ENCODE data around the gene TIMM17B. TPM values are rescaled to one million over a fixed set of nuclear protein-coding genes. Genes with fewer than 3 reads are reported as not detected.
A peak's percentile ranks its signal among the peaks of the same experiment; 100 is the strongest.

The TIMM17B gene
- total RNA-seq, 1 donor from 2014 or later: 48.7 TPM

GRCh38 chrX:48896611-48897011 lies 957 bp downstream of the TIMM17B start:
- H3K9me3 ChIP-seq (ENCODE audit: low read depth): no peaks in the 10 kb centered on the region
- H3K4me1 Mint-ChIP-seq: peaks cover 19% of the 10 kb centered on the region
- peak overlapping the region; percentile 80 for H3K4me3 ChIP-seq
- peaks cover 22% of the 10 kb centered on the region for H4K20me1 ChIP-seq (ENCODE audit: low read depth)
- H3K27me3 ChIP-seq: no peaks in the 10 kb centered on the region
- H3K9ac ChIP-seq: no peak overlapping the region
- H3K4me1 ChIP-seq: no peaks in the 10 kb centered on the region
- H2AFZ ChIP-seq (replicated peaks): no peak overlapping the region
- peak overlapping the region; percentile 91 for H3K4me3 Mint-ChIP-seq
- H3F3A ChIP-seq (ENCODE audit: low read depth): peaks cover 7% of the 10 kb centered on the region
- peaks cover 44% of the 10 kb centered on the region for H3K79me2 ChIP-seq (ENCODE audit: low read depth)
- H3K4me2 ChIP-seq: peak overlapping the region; percentile 90
- H3K27ac Mint-ChIP-seq: peak overlapping the region; percentile 53
- peaks cover 12% of the 10 kb centered on the region for H3K9me3 Mint-ChIP-seq
- H3K36me3 ChIP-seq: no peaks in the 10 kb centered on the region
- DNase-seq (ENCODE audit: low spot score): peak; percentile 13
- TF ChIP-seq EZH2 (IDR thresholded peaks at IDR 0.05) (no peak), EZH2phosphoT487 (IDR thresholded peaks at IDR 0.05) (no peak), CTCF (IDR thresholded peaks at IDR 0.05) (no peak)
- peaks cover 6% of the 10 kb centered on the region for H3K36me3 Mint-ChIP-seq
- H3K27me3 Mint-ChIP-seq (ENCODE audit: insufficient read depth, low read depth): peaks cover 8% of the 10 kb centered on the region
- no peak overlapping the region for H3K27ac ChIP-seq

- Histone ChIP-seq H3K27me3 (no peaks in the 10 kb centered on the region), H3K4me2 (no peak overlapping the region), H3K4me3 (no peak overlapping the region), H3K4me1 (no peaks in the 10 kb centered on the region), H3K36me3 (no peaks in the 10 kb centered on the region), H4K20me1 (ENCODE audit: low read depth) (peaks cover 22% of the 10 kb centered on the region), H3K27ac (no peak overlapping the region), H3K9me3 (ENCODE audit: low read depth) (no peaks in the 10 kb centered on the region), H3K9ac (no peak overlapping the region), H3F3A (ENCODE audit: low read depth) (peaks cover 22% of the 10 kb centered on the region), H2AFZ (replicated peaks) (no peak overlapping the region), H3K79me2 (ENCODE audit: low read depth) (peaks cover 43% of the 10 kb centered on the region)
- TF ChIP-seq EZH2 (IDR thresholded peaks at IDR 0.05) (no peak), CTCF (IDR thresholded peaks at IDR 0.05) (no peak), EZH2phosphoT487 (IDR thresholded peaks at IDR 0.05) (no peak)
- H3K4me1 Mint-ChIP-seq: peaks cover 19% of the 10 kb centered on the region
- H3K27ac Mint-ChIP-seq: no peak overlapping the region
- H3K27me3 Mint-ChIP-seq (ENCODE audit: insufficient read depth, low read depth): peaks cover 8% of the 10 kb centered on the region
- peaks cover 14% of the 10 kb centered on the region for H3K9me3 Mint-ChIP-seq
- no peak for DNase-seq (ENCODE audit: low spot score)
- no peak overlapping the region for H3K4me3 Mint-ChIP-seq
- peaks cover 3% of the 10 kb centered on the region for H3K36me3 Mint-ChIP-seq
These were observed 2.7 kb downstream of the TIMM17B start for GRCh38 chrX:48894891-48895290.

GRCh38 chrX:48893556-48894348 lies 3.8 kb downstream of the TIMM17B start:
- Histone ChIP-seq H3F3A (ENCODE audit: low read depth) (peaks cover 22% of the 10 kb centered on the region), H3K4me3 (no peak overlapping the region), H3K9ac (no peak overlapping the region), H3K27me3 (no peaks in the 10 kb centered on the region), H3K27ac (no peak overlapping the region), H3K79me2 (ENCODE audit: low read depth) (peaks cover 32% of the 10 kb centered on the region), H2AFZ (replicated peaks) (no peak overlapping the region), H3K4me2 (no peak overlapping the region), H4K20me1 (ENCODE audit: low read depth) (peaks cover 22% of the 10 kb centered on the region), H3K4me1 (no peaks in the 10 kb centered on the region), H3K36me3 (no peaks in the 10 kb centered on the region), H3K9me3 (ENCODE audit: low read depth) (no peaks in the 10 kb centered on the region)
- Mint-ChIP-seq H3K9me3 (peaks cover 14% of the 10 kb centered on the region), H3K27ac (no peak overlapping the region), H3K27me3 (ENCODE audit: insufficient read depth, low read depth) (peaks cover 7% of the 10 kb centered on the region), H3K4me3 (no peak overlapping the region), H3K4me1 (peaks cover 19% of the 10 kb centered on the region), H3K36me3 (peaks cover 3% of the 10 kb centered on the region)
- TF ChIP-seq EZH2phosphoT487 (IDR thresholded peaks at IDR 0.05) (no peak), EZH2 (IDR thresholded peaks at IDR 0.05) (no peak), CTCF (IDR thresholded peaks at IDR 0.05) (no peak)
- no peak for DNase-seq (ENCODE audit: low spot score)
